ENCODE results near the gene NUAK1.

NUAK1 gene

GRCh38 chr12:106128585-106129328 is 10.0 kb downstream of the NUAK1 start:
- peak; percentile 62 for DNase-seq

- DNase-seq = no peak
These were observed 11.2 kb downstream of the NUAK1 start for GRCh38 chr12:106127338-106128126.

GRCh38 chr12:106126441-106127337 is 12.1 kb downstream of the NUAK1 start:
- DNase-seq = no peak

GRCh38 chr12:106125351-106126095 is 13.2 kb downstream of the NUAK1 start:
- no peak for DNase-seq

GRCh38 chr12:106123551-106124081 is 15.1 kb downstream of the NUAK1 start:
- no peak for DNase-seq

- DNase-seq = no peak
These were observed 15.6 kb downstream of the NUAK1 start for GRCh38 chr12:106123110-106123509.

GRCh38 chr12:106122004-106122403 is 16.8 kb downstream of the NUAK1 start:
- no peak for DNase-seq

- DNase-seq = no peak
These were observed 18.1 kb downstream of the NUAK1 start for GRCh38 chr12:106120519-106121105.

- no peak for DNase-seq
These were observed 19.5 kb downstream of the NUAK1 start for GRCh38 chr12:106119301-106119700.

- DNase-seq = no peak
These were observed 20.2 kb downstream of the NUAK1 start for GRCh38 chr12:106118381-106119130.

- DNase-seq = no peak
These were observed 23.3 kb downstream of the NUAK1 start for GRCh38 chr12:106115440-106115839.

- DNase-seq = no peak
These were observed 24.2 kb downstream of the NUAK1 start for GRCh38 chr12:106114447-106115068.

GRCh38 chr12:106113824-106114446 is 24.8 kb downstream of the NUAK1 start:
- DNase-seq = no peak

GRCh38 chr12:106113446-106113823 is 25.3 kb downstream of the NUAK1 start:
- DNase-seq = peak; percentile 17

- no peak for DNase-seq
These were observed 25.7 kb downstream of the NUAK1 start for GRCh38 chr12:106113042-106113441.

GRCh38 chr12:106112145-106112821 is 26.5 kb downstream of the NUAK1 start:
- no peak for DNase-seq

- DNase-seq = no peak
These were observed 28.0 kb downstream of the NUAK1 start for GRCh38 chr12:106110626-106111300.

- no peak for DNase-seq
These were observed 29.4 kb downstream of the NUAK1 start for GRCh38 chr12:106109168-106109910.
